Neural crest cell (in vitro differentiated cells): ENCODE measurements around the gene ADCY5. TPM values are rescaled to one million over a fixed set of nuclear protein-coding genes. Genes with fewer than 3 reads are reported as not detected.

Source experiments
- DNase-seq: peaks from one replicate; pipeline ENCODE4 v3.0.0; 2021; ENCODE audit warnings: low read depth, mixed read lengths, low spot score
- H3K27ac Mint-ChIP-seq: one replicate; pipeline ENCODE4 v1.8.0; 2021; ENCODE audit warnings: mild to moderate bottlenecking, mixed read lengths; ENCODE audit not compliant: unreplicated experiment
- H3K27me3 Mint-ChIP-seq: 2 replicates; pipeline ENCODE4 v1.8.0; 2021; ENCODE audit warnings: low read depth, mild to moderate bottlenecking, mixed read lengths
- H3K36me3 Mint-ChIP-seq: 2 replicates; pipeline ENCODE4 v1.8.0; 2021; ENCODE audit warnings: low read depth, mild to moderate bottlenecking, mixed read lengths
- H3K4me1 Mint-ChIP-seq: 2 replicates; pipeline ENCODE4 v1.8.0; 2021; ENCODE audit warnings: mixed read lengths
- H3K4me3 Mint-ChIP-seq: one replicate; pipeline ENCODE4 v1.8.0; 2021; ENCODE audit warnings: mild to moderate bottlenecking, mixed read lengths
- H3K9me3 Mint-ChIP-seq: 2 replicates; pipeline ENCODE4 v1.8.0; 2021; ENCODE audit warnings: mixed read lengths
- total RNA-seq: library from RNA; stranded (reverse); gene quantifications from 2 replicates; pipeline ENCODE4 v1.2.1, GENCODE V29; 2021
- TF ChIP-seq, protein P1 (sequence below): fragments of 200-600 bp; sonication (generic); conservative IDR thresholded peaks from 2 replicates; pipeline ENCODE4 v1.5.0; 2021; ENCODE audit warnings: antibody characterized with exemption, mild to moderate bottlenecking

ADCY5 gene
- total RNA-seq, 1 donor from 2014 or later = 2.2 TPM

DNA sequence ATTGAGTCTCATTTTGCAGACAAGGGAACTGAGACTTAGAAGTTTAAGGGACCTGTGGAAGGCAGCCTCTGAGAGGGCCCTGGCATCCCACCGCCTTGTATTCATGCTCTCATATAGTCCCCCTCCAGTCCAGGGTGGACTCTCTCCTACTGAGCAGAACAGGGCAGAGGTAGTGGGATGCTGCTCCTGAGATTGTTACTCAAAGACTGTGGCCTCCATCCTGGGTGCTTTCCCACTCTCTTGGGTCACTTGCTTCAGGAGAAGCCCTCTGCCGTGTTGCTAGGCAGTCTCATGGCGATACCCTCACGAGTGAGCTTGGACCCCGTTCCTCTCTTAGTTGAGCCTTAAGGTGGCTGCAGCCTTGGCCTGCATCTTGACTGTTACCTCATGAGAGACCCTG, 22.2 kb upstream of the ADCY5 start:
- Mint-ChIP-seq H3K4me1 (no peaks in the 10 kb centered on the region), H3K27me3 (no peaks in the 10 kb centered on the region), H3K4me3 (no peak overlapping the region), H3K27ac (no peak overlapping the region), H3K9me3 (no peaks in the 10 kb centered on the region), H3K36me3 (no peaks in the 10 kb centered on the region)
- TF ChIP-seq, protein P1, sequence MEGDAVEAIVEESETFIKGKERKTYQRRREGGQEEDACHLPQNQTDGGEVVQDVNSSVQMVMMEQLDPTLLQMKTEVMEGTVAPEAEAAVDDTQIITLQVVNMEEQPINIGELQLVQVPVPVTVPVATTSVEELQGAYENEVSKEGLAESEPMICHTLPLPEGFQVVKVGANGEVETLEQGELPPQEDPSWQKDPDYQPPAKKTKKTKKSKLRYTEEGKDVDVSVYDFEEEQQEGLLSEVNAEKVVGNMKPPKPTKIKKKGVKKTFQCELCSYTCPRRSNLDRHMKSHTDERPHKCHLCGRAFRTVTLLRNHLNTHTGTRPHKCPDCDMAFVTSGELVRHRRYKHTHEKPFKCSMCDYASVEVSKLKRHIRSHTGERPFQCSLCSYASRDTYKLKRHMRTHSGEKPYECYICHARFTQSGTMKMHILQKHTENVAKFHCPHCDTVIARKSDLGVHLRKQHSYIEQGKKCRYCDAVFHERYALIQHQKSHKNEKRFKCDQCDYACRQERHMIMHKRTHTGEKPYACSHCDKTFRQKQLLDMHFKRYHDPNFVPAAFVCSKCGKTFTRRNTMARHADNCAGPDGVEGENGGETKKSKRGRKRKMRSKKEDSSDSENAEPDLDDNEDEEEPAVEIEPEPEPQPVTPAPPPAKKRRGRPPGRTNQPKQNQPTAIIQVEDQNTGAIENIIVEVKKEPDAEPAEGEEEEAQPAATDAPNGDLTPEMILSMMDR = no peak
- no peak for DNase-seq

- Mint-ChIP-seq H3K36me3 (no peaks in the 10 kb centered on the region), H3K27me3 (peaks cover 3% of the 10 kb centered on the region), H3K4me1 (no peaks in the 10 kb centered on the region), H3K9me3 (no peaks in the 10 kb centered on the region), H3K27ac (no peak overlapping the region), H3K4me3 (no peak overlapping the region)
- TF ChIP-seq, protein P1 = no peak
- DNase-seq = no peak
These were observed 20.6 kb upstream of the ADCY5 start for GRCh38 chr3:123469323-123469995.

DNA sequence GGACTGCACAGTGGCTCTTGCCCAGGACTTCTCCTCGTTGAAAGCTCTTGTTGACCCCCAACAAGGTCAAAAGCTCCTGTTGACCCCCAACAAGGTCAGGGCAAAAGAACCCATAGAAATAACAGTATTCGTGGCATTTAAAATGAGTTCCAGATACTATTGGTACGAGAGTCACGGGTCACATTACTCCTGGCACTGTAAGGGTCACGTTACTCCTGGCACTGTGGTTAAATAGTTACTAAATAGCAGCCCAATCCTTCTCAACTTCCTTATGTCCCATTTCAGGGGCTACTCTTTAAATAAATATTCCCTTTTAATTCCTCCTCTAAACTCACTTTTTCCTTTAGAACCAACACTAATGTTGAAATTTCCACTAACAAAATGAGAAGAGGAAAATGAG, 18.2 kb upstream of the ADCY5 start:
- H3K9me3 Mint-ChIP-seq = no peaks in the 10 kb centered on the region
- no peaks in the 10 kb centered on the region for H3K36me3 Mint-ChIP-seq
- no peaks in the 10 kb centered on the region for H3K4me1 Mint-ChIP-seq
- TF ChIP-seq, protein P1 = no peak
- DNase-seq = no peak
- no peak overlapping the region for H3K27ac Mint-ChIP-seq
- H3K27me3 Mint-ChIP-seq = peaks cover 13% of the 10 kb centered on the region
- no peak overlapping the region for H3K4me3 Mint-ChIP-seq

DNA sequence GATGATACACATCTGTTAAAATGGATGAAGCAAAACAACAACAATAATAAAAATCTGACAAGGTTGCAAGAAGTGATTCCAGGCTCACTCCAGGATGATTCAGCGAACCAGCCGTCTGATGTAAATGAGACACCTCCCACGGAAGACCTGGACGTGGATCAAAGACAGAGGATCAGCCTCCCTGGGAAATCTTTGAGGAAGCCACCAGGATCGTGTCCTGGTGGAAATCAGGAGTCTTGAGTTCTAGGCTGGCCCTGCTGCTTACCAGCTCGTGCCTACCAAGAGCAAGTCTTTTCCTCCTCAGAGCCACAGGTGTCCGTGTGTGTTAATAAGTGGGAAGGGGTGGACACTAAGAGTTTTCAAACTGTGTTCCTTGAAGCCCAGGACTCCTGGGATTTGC, 15.3 kb upstream of the ADCY5 start:
- Mint-ChIP-seq H3K4me1 (peaks cover 10% of the 10 kb centered on the region), H3K4me3 (no peak overlapping the region), H3K27me3 (peaks cover 13% of the 10 kb centered on the region), H3K9me3 (no peaks in the 10 kb centered on the region), H3K27ac (no peak overlapping the region), H3K36me3 (no peaks in the 10 kb centered on the region)
- DNase-seq = no peak
- TF ChIP-seq, protein P1 = no peak

DNA sequence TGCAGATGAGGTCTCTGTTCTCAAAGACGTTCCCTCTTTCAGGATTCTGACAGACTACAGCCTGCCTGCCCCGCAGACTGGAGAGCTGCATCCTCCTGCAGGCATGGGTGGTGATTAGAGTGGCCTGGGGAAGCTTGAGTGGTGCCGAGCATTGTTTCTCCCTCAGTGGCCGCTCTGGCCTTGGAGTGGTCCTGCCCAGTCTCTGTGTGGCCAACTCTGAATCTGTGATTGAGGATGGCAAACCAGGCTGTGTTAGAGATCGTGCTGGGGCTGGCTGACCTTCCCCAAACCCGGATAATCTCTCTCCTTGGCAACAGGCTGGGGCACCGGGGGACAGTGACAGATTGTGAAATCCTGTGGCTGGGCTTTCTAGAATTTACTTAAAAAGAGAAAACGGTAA, 11.0 kb upstream of the ADCY5 start:
- Mint-ChIP-seq H3K9me3 (no peaks in the 10 kb centered on the region), H3K27ac (peak overlapping the region; percentile 25), H3K4me3 (no peak overlapping the region), H3K27me3 (peaks cover 16% of the 10 kb centered on the region), H3K36me3 (no peaks in the 10 kb centered on the region), H3K4me1 (peaks cover 10% of the 10 kb centered on the region)
- DNase-seq = no peak
- TF ChIP-seq, protein P1 = no peak
